ENCODE measurements around the gene GJB2.

GJB2 gene

DNA sequence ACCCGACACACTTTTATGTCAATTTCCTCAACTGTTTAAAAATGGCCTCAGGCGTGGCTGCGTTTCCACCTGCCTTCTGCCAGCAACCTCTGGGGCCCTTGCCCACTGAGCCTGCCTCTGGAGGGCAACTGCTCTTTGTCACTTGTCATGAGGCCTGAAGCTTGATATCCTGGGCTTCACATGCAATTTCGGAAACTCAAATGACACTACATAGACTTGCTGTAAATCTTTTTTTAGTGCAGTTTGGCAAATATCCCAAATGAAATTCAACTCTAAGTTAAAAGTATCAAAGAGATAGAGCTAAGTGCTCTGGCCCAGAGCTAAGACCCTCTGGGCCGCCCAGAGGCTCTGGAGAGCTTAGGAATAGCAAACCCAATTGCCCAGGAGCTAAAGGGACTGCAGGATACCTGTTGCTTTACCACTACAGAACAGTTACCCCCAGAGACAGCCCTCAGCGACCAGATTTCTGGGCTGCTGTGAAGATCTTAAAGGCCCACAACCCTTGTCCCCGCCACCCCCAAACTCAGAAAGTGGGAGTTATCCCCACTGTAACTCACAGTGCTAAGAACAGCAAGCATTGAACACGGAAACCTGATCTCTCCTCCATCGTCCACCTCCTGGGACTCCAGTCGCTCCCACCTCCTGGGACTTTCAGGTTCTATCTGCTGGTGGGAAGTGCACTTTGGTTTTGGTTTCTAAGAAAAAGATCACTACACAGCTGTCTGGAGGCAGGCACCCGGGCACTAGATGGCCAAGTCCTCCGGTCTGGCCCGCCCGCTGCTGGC lies 51.3 kb downstream of the GJB2 start:
- DNase-seq: no peak

DNA sequence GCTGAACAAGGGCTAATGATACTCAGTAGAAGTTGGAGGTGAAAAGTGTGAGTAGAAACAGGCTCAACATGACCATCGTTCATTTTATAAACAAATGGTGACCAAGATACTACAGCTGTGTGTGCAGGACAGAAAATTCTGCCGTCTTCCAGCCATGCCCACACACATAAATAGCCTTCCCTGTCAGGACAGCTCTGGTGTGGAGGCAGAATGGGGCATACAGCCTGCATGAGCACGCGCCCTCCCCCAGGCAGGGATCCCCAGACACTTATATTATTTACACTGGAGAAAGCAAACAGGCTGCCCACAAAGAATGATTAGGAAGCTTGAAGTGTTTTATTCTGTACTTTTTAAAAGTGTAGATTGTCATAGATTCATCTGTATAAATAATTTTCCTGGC lies 52.3 kb downstream of the GJB2 start:
- no peak for DNase-seq

DNA sequence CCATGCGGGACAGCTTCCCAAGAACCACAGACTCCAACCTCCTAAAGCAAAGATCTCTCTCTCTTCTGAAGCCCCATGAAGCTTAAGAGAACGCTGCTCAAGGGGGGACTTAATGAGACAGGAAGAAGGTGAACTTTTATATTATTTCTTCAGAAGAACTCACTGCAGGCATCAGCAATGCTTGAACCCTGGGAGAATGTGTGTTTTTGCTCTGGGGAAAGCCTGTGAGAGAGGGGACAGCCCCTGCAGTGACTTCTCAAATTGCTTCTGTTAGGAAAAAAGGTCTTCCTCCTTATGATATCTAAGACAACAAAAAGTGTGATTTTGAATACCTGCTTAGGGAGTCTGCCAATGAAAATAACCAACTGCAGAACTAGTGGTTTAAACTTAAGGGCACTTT lies 54.9 kb downstream of the GJB2 start:
- DNase-seq: no peak

Data from stimulated activated CD4-positive, alpha-beta T cell treated with anti-CD3 and anti-CD28 coated beads, Interleukin-12 subunit alpha, Interleukin-12 subunit beta, amount 100 ng/mL, for 4 hours (primary cell).